ENCODE data around the gene ENG. TPM values are rescaled to one million over a fixed set of nuclear protein-coding genes. Genes with fewer than 3 reads are reported as not detected.

Gene ENG
- total RNA-seq, 1 experiment from 2014 or later: 0.76 TPM

DNA sequence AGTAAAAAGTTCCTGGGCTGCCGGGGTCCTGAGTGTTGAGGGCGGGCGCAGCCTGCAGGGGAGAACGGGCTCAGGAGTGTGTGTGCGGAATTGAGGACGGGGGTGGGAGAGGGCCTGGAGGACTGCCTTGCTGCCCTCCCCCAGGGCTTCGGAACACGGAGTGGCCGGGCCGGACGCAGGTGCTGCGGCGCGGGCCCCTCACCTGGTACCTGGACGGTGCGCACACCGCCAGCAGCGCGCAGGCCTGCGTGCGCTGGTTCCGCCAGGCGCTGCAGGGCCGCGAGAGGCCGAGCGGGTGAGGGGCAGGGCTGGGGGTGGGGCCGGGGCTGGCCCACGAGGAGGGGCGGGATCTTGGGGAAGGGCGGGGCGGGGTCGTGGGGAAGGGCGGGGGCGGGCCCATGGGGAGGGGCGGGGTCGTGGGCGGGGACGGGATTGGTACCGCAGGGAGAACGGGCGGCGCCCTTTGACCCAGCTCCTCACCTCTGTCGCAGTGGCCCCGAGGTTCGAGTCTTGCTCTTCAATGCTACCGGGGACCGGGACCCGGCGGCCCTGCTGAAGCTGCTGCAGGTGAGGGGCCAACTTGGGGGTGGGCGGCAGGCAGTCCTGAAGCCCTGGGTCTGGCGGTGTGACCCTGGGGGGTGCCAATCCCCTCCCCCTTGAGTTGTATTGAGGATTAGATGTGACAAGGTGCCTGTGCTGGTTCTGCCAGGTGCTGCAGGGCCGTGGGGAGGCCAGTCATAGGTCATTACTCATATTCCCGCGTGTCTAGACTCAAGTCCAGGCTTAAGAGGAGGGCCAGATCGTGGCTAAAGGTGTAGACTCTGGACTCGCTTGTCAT, 44.7 kb downstream of the ENG start:
- BruUV-seq (replicated peaks): no TSS peak
- ChIA-PET CTCF (no interaction called here), POLR2A (no interaction called here), RAD21 (ENCODE audit: low non-redundant PET in 1 of 2, low total read pairs in 2 of 2, uncharacterized antibody in 2 of 2, unreplicated experiment in 2 of 2) (no interaction called here)
- DNase-seq (ENCODE audit: low read depth, low spot score): no peak
- no peak for TF ChIP-seq RAD21 (IDR thresholded peaks at IDR 0.05; ENCODE audit: low read depth)
- TF ChIP-seq FOSL1 (IDR thresholded peaks at IDR 0.05; ENCODE audit: low read depth): no peak
- no peak for TF ChIP-seq ELF1 (IDR thresholded peaks at IDR 0.05; ENCODE audit: borderline replicate concordance, low read depth)
- TF ChIP-seq MAX (IDR thresholded peaks at IDR 0.05): no peak
- no peak for TF ChIP-seq ATF3 (IDR thresholded peaks at IDR 0.05)
- no peak for TF ChIP-seq EZH2 (IDR thresholded peaks at IDR 0.05)
- TF ChIP-seq, protein P1, sequence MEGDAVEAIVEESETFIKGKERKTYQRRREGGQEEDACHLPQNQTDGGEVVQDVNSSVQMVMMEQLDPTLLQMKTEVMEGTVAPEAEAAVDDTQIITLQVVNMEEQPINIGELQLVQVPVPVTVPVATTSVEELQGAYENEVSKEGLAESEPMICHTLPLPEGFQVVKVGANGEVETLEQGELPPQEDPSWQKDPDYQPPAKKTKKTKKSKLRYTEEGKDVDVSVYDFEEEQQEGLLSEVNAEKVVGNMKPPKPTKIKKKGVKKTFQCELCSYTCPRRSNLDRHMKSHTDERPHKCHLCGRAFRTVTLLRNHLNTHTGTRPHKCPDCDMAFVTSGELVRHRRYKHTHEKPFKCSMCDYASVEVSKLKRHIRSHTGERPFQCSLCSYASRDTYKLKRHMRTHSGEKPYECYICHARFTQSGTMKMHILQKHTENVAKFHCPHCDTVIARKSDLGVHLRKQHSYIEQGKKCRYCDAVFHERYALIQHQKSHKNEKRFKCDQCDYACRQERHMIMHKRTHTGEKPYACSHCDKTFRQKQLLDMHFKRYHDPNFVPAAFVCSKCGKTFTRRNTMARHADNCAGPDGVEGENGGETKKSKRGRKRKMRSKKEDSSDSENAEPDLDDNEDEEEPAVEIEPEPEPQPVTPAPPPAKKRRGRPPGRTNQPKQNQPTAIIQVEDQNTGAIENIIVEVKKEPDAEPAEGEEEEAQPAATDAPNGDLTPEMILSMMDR (IDR thresholded peaks at IDR 0.05 in 2 of 3, conservative IDR thresholded peaks at IDR 0.05 in 1 of 3; ENCODE audit: borderline replicate concordance in 1 of 3, insufficient read depth in 1 of 3, low read depth in 2 of 3, low read length in 2 of 3): no peak
- no peak for TF ChIP-seq ZNF274 (IDR thresholded peaks at IDR 0.05; ENCODE audit: low read depth, low read length)
- no peak for TF ChIP-seq SIN3A (IDR thresholded peaks at IDR 0.05; ENCODE audit: low read depth)
- TF ChIP-seq EZH2phosphoT487 (IDR thresholded peaks at IDR 0.05; ENCODE audit: borderline replicate concordance): no peak
- no peak for TF ChIP-seq SRF (IDR thresholded peaks at IDR 0.05; ENCODE audit: low read depth)
- TF ChIP-seq SP1 (IDR thresholded peaks at IDR 0.05; ENCODE audit: low read depth): no peak
- TF ChIP-seq CEBPB (IDR thresholded peaks at IDR 0.05; ENCODE audit: low read depth): no peak
- TF ChIP-seq EGR1 (IDR thresholded peaks at IDR 0.05; ENCODE audit: low read depth): no peak
- no peak for TF ChIP-seq YY1 (IDR thresholded peaks at IDR 0.05; ENCODE audit: extremely low read depth, insufficient replicate concordance, low read depth, low read length)
- TF ChIP-seq POLR2A (IDR thresholded peaks at IDR 0.05; ENCODE audit: borderline replicate concordance, extremely low read depth, insufficient read depth, insufficient read length): no peak
- no peak for TF ChIP-seq JUND (IDR thresholded peaks at IDR 0.05)
- TF ChIP-seq ZFX (IDR thresholded peaks at IDR 0.05): no peak; the same call in 1 of the 2 replicates
- no peak overlapping the region for H2AFZ ChIP-seq (ENCODE audit: low read depth, low read length, poor library complexity, severe bottlenecking)
- no peak overlapping the region for H3K4me3 ChIP-seq (replicated peaks in 1 of 2; ENCODE audit: low read depth in 1 of 2, low read length in 2 of 2)
- ATAC-seq: peak; percentile 46
- no peak overlapping the region for H3K4me2 ChIP-seq (ENCODE audit: low read length)
- peaks cover 4% of the 10 kb centered on the region; the same call in 1 of the 2 replicates for H4K20me1 ChIP-seq (ENCODE audit: insufficient read depth)
- 0 out of 2 replicates have a peak overlapping the region, but pooled peaks have one; percentile 2 for H3K9ac ChIP-seq (ENCODE audit: low read length)
- H3K9me2 ChIP-seq (ENCODE audit: insufficient read depth): no peaks in the 10 kb centered on the region
- H3K4me1 ChIP-seq (ENCODE audit: control insufficient read depth in 1 of 2, insufficient read depth in 2 of 2, low read length in 2 of 2): peaks cover 0 to 12% of the 10 kb centered on the region in 2 experiments; a peak in 2 of 4 replicates
- intact Hi-C loops (cut with micrococcal nuclease): no loop called here
- peak overlapping the region; percentile 20; the same call in 1 of the 2 replicates for H3K27ac ChIP-seq (ENCODE audit: low read depth, low read length)
- no peaks in the 10 kb centered on the region for H3K9me3 ChIP-seq (ENCODE audit: control insufficient read depth in 1 of 2, insufficient read depth in 1 of 2, low read depth in 1 of 2, low read length in 2 of 2)
- peaks cover 17% of the 10 kb centered on the region for H3K79me2 ChIP-seq (ENCODE audit: insufficient read depth, low read length)
- no peaks in the 10 kb centered on the region for H3K27me3 ChIP-seq (ENCODE audit: insufficient read depth, low read length)
- H3K36me3 ChIP-seq (ENCODE audit: control insufficient read depth in 1 of 2, insufficient read depth in 2 of 2, low read length in 2 of 2): peaks cover 18 to 49% of the 10 kb centered on the region in 2 experiments; a peak in 3 of 4 replicates
